Measurements from ENCODE around the gene UBE2G2.

UBE2G2 gene

DNA sequence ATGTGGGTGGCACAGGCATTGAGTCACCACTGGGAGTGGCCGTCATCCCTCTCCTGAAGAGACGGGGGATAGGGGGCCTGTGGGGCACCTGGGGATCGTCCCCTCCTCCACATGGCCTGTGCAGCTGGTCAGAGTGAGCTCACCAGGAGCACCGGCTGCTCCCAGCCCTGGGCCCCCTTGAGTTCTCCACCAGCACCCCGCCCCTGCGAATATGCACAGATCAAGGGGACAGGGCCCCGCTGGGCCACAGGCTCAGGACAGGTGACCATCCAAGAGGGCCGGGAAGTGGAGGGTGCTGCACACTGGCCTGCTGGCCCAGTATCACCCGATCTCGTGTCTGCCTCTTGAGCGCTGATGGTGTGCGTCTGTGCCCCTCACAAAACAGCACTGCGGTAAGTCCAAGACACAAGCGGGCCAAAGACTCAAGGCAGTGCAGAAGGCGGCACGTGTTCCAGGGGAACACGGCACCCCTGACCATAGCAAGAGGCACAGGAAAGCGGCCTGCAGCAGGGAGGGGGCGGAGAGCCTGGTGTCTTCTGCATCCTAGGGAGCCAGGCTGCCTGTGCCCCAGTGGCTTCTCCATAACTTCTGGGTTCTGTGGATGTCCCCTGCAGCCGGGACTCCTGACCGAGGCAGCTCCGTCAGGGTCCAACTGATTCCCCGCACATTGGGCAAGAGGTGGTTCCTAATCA, 72.1 kb downstream of the UBE2G2 start:
- no peak for DNase-seq (ENCODE audit: low read depth, low spot score)

DNA sequence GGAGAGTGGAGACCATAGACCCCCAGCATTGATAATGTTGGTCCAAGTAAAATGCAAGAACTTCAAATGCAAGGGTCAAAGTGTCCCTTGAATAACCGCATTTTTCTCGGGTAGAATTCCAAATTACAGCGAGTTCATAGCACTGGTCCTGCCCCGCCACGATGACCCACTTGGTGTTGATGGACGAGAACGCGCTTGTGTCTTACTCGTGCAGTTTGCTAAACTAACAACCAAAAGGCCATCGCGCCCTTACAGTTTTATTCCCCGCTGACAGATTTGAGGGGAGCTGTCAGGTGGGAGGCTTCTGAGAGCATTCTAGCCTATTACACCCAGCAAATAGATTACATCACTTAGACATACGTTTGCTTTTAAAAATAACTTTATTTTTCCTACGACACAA, 72.9 kb downstream of the UBE2G2 start:
- DNase-seq (ENCODE audit: low read depth, low spot score), result no peak

DNA sequence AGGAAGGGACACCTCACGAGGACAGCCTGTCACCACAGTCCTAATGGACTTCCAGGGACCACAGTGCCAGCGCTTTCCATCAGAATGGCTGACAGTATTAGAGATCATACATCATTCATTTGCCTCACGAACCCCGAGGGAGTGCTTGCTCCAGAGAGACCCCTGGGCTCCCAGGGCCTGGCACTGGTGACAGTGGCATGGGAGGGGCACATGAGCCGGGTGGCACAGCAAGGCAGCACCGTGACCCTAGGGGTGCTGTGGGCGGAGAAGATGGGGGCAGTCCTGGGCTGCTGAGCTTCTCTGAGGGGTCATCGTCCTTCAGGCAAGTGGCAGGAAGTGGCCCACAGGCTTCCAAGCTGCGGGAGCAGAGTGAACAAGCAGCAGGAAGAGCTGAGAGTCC, 73.9 kb downstream of the UBE2G2 start:
- no peak for DNase-seq (ENCODE audit: low read depth, low spot score)

DNA sequence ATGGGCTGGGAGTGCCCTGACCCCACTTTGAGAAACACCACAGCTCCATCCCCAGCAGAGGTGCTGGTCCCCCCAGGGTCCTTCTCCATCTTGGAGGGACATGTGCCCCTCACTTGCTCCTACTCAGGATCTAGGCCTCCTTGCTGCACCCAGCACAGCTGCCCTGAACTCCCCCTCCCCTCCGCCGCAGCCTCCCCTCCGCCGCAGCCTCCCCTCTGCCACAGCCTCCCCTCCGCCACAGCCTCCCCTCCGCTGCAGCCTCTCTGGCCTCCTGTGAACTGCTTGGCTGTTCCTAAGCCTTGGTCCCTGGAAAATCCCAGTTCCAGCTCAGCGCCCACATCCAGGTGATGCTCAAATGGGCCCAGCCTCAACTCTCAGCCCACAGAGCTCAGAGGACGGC, 74.3 kb downstream of the UBE2G2 start:
- no peak for DNase-seq (ENCODE audit: low read depth, low spot score)

DNA sequence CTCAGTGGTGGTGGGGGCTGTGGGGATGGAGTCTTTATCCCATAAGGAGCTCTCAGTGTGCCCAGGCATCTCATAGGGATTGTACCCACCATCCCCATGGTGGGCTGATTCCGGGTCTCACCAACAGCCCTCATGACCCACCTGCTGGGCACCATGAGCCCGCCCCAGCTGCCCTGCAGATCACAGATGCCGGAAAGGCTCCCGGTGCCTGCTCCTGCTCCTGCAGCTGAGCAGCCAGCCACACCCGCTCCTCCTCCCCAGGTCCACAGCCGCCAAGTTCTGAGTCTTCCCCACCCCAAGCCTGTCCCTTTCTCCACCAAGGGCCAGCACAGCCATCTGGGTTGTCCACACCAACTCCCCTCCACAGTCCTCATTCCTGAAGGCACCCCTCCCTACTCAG, 74.8 kb downstream of the UBE2G2 start:
- no peak for DNase-seq (ENCODE audit: low read depth, low spot score)

DNA sequence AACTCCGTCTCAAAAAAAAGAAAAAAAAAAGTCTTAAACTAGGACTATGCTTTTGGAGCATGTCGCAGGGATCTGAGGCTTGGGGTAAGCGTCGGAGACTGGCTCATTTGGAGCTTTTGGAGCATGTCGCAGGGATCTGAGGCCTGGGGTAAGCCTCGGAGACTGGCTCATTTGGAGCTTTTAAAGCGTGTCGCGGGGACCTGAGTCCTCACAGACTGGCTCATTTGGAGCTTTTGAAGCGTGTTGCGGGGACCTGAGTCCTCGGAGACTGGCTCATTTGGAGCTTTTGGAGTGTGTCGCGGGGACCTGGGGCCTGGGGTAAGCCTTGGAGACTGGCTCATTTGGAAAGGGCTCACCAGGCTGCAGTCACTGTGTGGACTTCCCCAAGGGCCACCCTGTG, 76.7 kb downstream of the UBE2G2 start:
- no peak for DNase-seq (ENCODE audit: low read depth, low spot score)

DNA sequence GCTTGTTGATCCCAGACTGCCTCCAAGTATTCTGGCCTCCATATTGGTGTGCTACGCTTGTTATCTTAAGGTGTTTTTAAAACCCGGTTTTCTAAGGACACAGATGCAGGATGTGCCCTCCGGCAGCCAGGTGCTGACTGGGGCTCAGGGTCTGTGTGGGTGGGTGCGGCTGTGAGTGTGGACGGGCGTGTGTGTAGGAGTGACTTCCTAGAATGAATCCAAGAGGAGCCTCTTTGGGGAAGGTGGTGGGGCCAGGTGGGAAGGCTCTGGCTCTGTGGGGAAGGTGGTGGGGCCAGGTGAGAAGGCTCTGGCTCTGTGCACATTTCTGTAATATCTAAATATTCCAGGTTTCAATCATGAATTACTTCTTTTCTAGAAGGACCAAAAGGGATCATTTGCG, 77.4 kb downstream of the UBE2G2 start:
- no peak for DNase-seq (ENCODE audit: low read depth, low spot score)

DNA sequence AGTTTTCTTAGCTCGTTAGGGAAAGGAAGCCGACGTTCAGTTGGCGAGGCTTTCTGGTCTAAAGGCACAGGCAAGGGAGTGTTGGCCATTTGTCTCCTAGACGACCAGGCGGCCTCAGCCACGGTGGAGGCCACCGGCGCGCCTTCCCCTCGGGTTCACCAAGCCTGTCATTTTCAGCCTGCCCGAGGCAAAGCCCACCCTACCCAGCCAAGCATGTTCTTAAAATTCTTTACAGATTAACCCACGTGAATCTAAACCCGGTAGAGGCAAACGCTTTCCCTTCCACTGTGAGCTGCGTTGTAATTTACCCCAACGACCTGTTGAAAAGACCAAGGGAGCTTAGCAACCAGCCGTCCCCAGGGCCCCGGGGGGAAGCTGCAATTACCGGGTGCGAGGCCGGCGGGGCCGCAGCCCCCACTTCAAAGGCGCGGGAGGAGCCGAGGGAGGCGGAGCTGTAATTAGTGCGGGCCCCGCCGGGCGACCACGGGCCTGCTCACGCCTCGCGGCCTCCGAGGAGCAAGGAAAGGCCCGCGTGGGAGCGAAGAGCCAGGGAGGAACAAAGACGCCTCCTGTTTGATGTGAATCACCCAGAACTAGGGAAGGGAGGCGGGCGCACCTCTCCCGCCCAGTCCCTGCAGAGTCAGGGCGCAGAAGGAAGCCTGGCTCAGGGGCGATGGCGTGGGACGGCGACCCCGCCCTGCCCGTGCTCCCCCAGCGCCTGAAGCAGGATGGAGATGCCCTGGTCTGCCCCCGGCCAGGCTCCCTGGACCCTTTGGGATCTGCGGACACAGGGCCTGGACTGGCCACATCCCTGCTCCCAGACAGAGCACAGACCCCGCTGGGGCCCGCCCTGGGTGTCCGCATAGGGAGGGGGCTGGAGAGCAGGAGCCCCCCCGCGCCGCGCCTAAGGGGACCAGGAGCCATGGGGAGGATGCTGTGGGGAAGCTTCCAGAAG, 78.2 kb downstream of the UBE2G2 start:
- DNase-seq (ENCODE audit: low read depth, low spot score), result no peak

DNA sequence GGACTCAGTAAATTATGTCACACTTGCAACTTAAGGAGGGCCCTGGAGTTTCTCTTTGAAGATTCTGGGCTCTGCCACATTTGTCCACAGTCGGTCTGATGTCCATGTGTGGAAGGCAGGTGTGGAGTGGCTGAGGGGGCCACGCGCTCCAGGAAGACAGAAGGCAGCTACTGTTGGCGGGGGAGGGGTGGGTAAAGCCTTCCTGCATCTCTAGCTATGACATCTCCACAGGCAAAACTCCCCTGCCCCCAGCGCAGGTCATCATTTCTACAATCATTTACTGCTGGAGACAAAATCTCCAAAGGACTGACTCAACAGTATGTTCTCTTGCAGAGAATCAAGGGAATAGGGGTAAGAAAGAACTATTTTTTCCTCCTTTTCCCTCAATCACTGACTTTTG, 78.9 kb downstream of the UBE2G2 start:
- DNase-seq (ENCODE audit: low read depth, low spot score), result no peak

DNA sequence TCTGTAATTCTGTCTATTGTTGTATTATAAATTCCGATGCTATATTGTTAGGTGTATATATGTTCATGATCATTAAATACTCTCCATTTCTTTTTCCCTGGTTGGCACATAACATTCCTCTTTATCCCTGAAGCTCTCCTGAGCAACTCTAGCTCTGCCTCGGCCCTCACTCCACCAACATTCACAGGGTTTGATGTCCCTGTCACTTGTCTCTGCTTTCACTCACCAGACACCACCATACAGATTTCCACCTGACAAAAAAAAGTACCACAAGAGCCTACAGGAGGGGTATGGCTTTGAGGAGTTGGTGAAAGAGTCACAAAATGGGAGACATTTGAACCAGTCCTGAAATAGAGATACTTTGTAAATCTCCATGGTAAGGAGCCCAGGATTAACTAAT, 81.5 kb downstream of the UBE2G2 start:
- DNase-seq (ENCODE audit: low read depth, low spot score), result no peak

All from astrocyte of the hippocampus (primary cell).